Measurements from ENCODE around the gene OR8G5. TPM values are rescaled to one million over a fixed set of nuclear protein-coding genes. Genes with fewer than 3 reads are reported as not detected.
"Not testable (repeated sequence)": the region's sequence is repeated elsewhere in the genome, so short reads cannot be mapped to it uniquely, and the experiment has no call there.

Gene OR8G5
- total and polyA plus RNA-seq, 7 donors: not detected

- H3K27me3 ChIP-seq (ENCODE audit: insufficient read depth in 3 of 3, low read length in 2 of 3): no peaks in the 10 kb centered on the region
- no peak overlapping the region for H3K27ac ChIP-seq
- intact Hi-C loops (cut with DNase I): no loop called here
- no peaks in the 10 kb centered on the region for H3K9me3 ChIP-seq
- H3K4me1 ChIP-seq: no peaks in the 10 kb centered on the region
- DNase-seq: no peak
- no peak for ATAC-seq
- no peak overlapping the region for H3K4me3 ChIP-seq
- H3K36me3 ChIP-seq (ENCODE audit: insufficient read depth in 1 of 2, low read depth in 1 of 2): no peaks in the 10 kb centered on the region
- no peak for TF ChIP-seq CTCF (IDR thresholded peaks at IDR 0.05)
Observed at GRCh38 chr11:124211321-124211720, 44.9 kb upstream of the OR8G5 start.

GRCh38 chr11:124214027-124214426, 42.1 kb upstream of the OR8G5 start:
- no peak for TF ChIP-seq CTCF (IDR thresholded peaks at IDR 0.05)
- Histone ChIP-seq H3K36me3 (ENCODE audit: insufficient read depth in 1 of 2, low read depth in 1 of 2) (no peaks in the 10 kb centered on the region), H3K27ac (no peak overlapping the region), H3K4me1 (no peaks in the 10 kb centered on the region), H3K27me3 (ENCODE audit: insufficient read depth in 3 of 3, low read length in 2 of 3) (no peaks in the 10 kb centered on the region), H3K9me3 (no peaks in the 10 kb centered on the region), H3K4me3 (no peak overlapping the region)
- ATAC-seq: no peak
- intact Hi-C loops (cut with DNase I): no loop called here
- no peak for DNase-seq
- WGBS, 3 donors: 60 to 71% (median 70%) methylated on average over 3 of the region's 3 CpGs

- no peak for TF ChIP-seq CTCF (IDR thresholded peaks at IDR 0.05)
- Histone ChIP-seq H3K4me3 (no peak overlapping the region), H3K27me3 (ENCODE audit: insufficient read depth in 3 of 3, low read length in 2 of 3) (no peaks in the 10 kb centered on the region), H3K27ac (no peak overlapping the region), H3K9me3 (no peaks in the 10 kb centered on the region), H3K4me1 (no peaks in the 10 kb centered on the region), H3K36me3 (ENCODE audit: insufficient read depth in 1 of 2, low read depth in 1 of 2) (no peaks in the 10 kb centered on the region)
- ATAC-seq (no peak), DNase-seq (no peak)
- intact Hi-C loops (cut with DNase I): no loop called here
Observed at GRCh38 chr11:124219126-124219525, 37.0 kb upstream of the OR8G5 start.

- intact Hi-C loops (cut with DNase I): no loop called here
- TF ChIP-seq CTCF (IDR thresholded peaks at IDR 0.05): no peak
- H3K9me3 ChIP-seq: no peaks in the 10 kb centered on the region
- no peak for DNase-seq
- no peak overlapping the region for H3K27ac ChIP-seq
- no peaks in the 10 kb centered on the region for H3K4me1 ChIP-seq
- H3K4me3 ChIP-seq: no peak overlapping the region
- WGBS, 3 donors: 82 to 90% (median 87%) methylated on average over 2 of the region's 2 CpGs
- no peak for ATAC-seq
- no peaks in the 10 kb centered on the region for H3K36me3 ChIP-seq (ENCODE audit: insufficient read depth in 1 of 2, low read depth in 1 of 2)
- H3K27me3 ChIP-seq (ENCODE audit: insufficient read depth in 3 of 3, low read length in 2 of 3): no peaks in the 10 kb centered on the region
Observed at GRCh38 chr11:124222407-124222806, 33.8 kb upstream of the OR8G5 start.

GRCh38 chr11:124224618-124225423, 31.4 kb upstream of the OR8G5 start:
- H3K9me3 ChIP-seq; H3K27ac ChIP-seq; intact Hi-C loops (cut with DNase I); H3K27me3 ChIP-seq (ENCODE audit: insufficient read depth in 3 of 3, low read length in 2 of 3); DNase-seq; H3K4me1 ChIP-seq; ATAC-seq; H3K4me3 ChIP-seq; H3K36me3 ChIP-seq (ENCODE audit: insufficient read depth in 1 of 2, low read depth in 1 of 2): not testable (repeated sequence)
- WGBS, 3 donors: 67 to 70% (median 68%) methylated on average over 9 of the region's 9 CpGs

Measured in psoas muscle (tissue), 8 donors.